Mucosa of gallbladder (tissue), 1 donor: ENCODE measurements around the gene GALC. TPM values are rescaled to one million over a fixed set of nuclear protein-coding genes. Genes with fewer than 3 reads are reported as not detected.

Source experiments
- DNase-seq: peaks from one replicate; pipeline ENCODE4 v3.0.0-alpha.2; 2020; ENCODE audit warnings: low spot score
- total RNA-seq: library from RNA; stranded (reverse); gene quantifications from one replicate; pipeline ENCODE4 v1.2.1, GENCODE V29; 2021
- donor health status: DM: no; HTN: no; CAD: no.

Gene GALC
- total RNA-seq, 1 donor from 2014 or later = 31.3 TPM

DNA sequence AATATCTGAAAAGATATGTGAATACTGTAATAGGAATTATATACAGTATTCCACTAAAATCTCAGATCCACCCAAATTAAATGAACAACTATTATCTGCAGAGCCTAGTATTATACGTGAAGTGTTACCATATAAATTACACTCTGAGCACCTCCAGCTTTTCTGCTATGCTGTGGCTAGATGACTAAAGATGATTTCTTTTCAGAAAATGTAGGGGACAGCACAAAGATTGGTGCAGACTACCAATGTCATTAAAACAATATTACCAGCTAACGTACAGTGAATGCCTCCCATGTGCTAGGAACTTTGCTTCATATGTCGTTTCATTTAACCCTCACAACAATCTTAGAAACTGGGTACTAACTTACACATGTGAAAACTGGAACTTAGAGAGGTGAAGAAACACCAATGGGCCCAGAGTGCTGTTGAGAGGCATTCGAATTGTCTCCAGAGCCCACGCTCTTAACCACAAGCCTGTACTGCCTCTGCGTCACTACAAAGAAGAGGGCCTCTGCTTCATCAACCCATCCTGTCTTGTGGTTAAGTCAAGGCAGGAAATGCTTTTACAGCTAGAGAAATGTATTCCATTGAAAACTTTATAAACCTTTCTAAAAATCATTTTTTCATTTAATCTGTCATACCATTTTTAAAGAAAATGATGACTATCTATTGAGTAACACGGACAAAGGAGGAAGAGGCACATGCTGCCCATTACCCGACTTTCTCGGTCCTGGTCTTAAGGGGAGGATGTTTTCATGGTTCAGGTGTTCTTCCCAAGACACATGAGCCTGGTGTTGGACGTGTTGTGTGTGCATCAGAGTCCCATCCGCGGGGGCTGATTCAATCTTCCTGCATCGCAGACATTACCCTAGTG is 13.2 kb upstream of the GALC start:
- peak; percentile 34 for DNase-seq

DNA sequence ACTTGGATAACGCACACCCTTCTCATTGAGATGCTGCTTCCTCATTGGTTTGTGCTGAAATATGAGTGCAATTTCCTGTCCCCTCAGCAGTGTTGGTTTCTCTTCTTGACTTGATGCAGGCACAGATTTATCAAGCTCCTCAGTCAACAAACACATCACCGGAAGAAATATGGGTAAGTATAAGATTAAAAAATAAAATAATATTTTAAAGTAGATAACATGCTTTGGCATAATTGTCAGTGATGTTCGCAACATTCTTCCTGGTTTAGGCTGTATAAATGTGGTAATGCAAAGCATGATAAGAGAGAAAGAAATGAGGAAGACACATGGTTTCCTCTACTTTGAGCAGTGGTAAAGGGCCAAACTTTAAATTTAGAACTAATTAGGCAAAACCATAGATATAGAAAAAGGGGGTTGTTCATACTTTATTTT is 12.1 kb upstream of the GALC start, which contains the start of gene GPR65:
Gene GPR65 (plus strand): TSS at position 86 of the 432 bp plus-strand sequence. CDS start 5,713 bp downstream, outside the sequence.
- no peak for DNase-seq

DNA sequence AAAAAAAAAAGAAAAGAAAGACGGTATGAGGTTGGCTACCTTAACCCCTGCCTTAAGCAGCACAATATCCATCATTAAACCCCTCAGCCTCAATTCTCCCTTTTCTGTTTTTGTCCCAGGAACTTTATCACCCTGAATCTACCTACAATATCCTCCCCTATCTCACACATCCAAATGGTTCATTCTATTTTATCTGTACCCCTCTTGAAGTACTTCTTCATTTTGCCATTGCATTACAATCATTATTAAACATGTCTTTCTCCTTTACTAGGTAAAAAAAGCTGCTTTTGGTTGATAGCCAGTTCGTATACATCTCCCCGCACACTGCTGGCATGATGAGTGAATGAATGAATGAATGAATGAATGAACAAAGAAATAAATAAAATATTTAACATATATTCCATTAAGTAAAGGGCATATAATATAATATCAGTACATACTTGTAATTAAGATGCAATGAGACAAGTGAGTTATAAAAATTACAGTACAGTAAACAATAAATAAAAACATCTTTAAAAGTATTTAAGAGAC is 11.6 kb upstream of the GALC start:
- DNase-seq = no peak

DNA sequence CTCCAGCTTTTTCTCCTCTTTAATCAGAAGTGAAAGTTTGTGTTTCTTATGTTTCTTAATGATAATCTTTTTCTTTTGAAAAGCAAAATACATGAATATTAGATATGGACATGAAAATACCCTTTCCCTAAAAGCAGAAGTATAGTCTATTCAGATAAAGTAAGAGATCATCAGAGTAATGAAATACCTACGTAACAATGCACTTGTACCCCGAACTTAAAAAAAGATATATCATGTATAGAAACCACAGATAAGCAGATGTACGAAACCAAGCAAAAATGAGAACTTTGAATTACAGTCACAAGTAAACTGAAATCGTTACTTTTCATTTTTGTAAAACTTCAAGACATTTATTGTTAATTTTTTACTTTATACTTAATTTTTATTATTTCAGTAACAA is 10.4 kb upstream of the GALC start:
- DNase-seq = no peak

DNA sequence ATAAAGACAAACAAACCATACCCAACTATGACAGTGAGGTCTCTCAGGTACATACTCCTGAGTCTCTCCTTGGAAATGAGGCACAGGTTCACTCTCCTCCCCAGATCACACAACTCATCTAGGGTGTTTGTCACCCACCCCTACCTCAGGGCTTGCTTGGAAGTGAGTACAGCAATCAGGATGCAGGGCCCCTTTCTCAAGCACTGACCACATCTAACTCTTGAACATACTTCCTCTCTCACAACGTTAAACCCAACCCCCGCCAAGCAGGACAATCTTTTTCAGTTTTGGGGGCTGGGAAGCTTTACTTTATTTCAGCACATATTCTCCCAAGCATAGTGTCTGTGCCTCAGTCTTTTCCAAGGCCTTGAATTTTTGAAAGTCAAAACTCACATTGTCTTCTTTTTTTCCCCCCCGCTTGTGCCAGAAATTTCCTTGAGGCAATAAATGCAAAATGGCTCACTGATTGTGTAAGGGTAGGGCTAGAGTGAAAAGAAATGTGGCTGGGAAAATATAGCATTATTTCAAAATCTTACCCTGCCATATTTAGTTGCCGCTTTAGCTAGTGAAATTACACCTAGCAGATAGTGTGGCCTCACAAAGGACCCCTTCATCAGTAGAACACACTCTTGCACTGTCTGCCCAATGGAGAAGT is 9.6 kb upstream of the GALC start:
- no peak for DNase-seq

DNA sequence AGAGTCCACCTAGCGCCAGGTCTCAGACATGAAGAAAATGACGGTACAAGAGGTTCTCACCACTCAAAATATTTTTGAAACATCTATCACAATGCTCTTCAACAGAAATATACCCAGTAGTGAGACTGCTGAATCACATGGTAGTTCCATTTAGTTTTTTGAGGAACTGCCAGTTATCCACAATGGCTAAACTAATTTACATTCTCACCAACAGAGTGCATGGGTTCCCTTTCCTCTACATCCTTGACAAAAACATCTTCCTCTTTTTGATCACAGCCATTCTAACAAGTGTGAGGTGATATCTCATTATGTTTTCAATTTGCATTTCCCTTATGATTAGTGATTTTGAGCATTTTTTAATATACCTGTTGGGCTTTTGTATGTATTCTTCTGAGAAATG is 6.3 kb upstream of the GALC start:
- DNase-seq = no peak

DNA sequence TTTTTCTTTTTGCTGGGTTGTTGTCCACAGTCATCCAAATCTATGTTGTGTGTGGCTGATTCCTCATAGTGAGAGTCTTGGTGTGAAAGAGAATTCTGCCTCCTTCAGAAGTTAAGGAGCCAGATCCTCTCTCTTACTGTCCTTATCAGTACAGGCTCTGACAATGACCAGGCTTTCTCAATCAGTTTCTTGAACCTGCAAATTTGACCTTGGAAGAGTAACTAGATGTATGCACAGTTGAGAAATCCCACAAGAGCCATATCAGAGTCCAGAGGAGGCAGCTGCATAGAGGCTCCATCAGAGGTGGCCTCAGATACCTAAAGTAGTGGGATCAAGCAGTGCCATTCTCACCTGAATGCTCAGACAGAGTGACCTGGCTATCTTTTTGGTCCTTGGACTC is 5.5 kb upstream of the GALC start:
- DNase-seq = no peak

DNA sequence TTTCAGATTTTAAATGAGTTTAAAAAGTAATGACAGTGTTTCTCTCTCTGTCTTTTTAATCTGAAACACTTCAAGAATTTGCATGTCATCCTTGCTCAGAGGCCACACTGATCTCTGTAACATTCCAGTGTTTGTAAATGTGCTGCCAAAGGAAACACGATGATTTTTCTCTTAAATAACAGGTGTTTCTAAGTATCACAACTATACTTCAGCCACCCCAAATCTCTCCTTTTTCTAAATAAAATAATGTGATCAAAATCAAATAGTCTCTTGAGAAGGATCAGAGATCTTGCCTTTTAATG is 3.3 kb upstream of the GALC start:
- DNase-seq = no peak

DNA sequence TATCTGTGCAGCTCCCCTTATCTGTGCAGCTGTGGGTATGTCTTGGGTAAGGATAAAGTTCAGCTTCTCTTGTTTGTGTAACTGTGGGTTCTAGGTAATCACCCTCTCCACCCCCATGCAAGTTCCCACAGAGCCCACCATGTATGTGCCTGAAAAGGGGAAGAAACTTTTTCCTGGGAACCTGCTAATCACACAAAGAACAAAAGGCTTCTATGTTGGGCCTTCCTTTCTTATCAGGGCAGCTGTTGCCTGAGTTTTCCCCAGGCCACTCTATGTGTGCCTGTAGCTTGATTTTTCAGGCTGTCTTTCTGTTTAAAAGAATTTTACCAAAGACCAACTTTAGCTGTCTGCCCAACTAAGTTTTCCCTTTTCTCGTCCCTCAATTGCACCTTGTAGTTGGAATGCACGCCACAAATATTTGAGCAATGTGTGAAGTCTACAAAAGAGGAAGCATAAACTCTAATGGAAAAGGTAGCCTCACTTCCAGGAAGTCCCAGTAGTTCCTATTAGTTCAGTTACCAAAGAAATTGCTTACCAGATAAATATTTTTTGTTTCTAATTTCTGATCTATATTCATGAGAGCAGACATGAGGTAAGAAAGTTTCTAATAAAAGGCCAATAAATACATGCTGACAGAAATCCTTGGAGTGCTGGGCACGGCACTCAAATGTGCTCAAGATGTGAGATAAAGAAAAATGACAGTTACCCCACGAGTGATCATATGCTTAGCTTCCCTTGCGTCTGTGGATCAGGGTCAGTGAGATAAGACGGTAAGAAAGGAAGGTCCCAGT is 2.7 kb upstream of the GALC start:
- no peak for DNase-seq

DNA sequence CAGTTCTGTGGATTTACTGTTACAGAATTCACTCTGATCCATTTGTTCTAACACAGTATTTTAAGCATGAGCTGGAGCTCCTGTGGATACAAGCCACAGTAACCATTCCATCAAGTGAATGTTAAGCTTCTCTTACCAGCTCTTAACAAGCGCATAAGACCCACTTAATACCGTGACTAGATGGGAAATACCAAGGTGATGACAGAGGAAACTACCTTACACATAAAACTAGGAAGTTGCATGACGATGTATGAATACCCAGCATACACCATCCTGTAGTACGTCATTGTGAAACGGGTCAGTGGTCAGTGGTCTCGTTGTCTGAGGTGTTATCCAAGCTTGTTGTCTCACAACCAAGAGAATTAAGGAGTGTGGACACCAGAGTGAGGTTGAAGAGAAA is 2.0 kb upstream of the GALC start:
- no peak for DNase-seq

DNA sequence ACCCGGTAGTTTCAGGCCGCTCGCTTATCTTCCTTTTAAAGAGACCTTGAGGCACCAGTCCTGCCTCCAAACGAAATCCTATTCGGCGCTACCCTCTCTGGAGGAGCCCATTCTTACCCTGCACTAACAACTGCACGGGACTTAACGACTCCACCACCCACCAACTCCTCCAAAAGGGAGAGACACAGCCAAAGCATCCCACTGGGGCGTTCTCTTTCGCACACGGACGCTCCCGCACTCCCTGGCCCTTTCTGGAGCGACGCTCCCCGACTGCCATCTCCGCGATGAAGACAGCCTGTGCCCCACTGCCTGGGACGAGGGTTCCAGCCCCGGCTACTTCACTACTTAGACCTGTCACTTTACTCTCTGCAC is 650 bp downstream of the GALC start:
- no peak for DNase-seq

DNA sequence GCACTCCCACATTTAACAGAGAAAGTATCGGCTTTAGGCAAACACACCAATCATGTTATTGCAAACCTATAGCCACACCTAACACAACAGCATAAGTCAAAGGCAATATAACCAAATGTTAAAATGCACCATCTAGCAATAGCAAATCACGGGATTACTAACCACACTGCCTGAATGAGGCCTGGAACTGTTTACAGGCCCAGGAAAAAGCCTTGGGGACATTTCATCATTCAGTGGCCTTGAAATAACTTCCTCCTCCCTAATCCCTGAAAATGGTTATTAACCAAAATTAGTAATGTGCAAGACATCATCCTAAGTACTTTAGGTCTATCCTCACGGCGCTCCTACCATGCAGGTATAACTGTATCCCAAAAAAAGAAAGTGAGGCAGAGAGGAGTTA is 2.3 kb downstream of the GALC start:
- no peak for DNase-seq

DNA sequence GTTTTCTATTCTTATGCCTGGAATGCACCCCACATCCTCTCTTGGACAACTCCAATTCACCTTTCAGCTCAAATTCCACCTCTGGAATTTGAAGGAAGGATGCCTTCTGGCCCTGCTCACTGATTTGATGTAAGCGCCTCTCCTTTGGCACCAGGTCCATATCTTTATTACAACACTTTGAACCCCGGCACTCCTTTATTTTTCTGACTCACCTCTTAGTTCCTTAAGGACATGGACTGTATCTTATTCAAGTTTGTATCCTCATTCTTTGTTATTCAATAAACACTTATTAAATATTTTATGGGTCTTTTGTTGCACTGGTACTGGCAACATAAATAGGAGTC is 3.1 kb downstream of the GALC start:
- DNase-seq = no peak

DNA sequence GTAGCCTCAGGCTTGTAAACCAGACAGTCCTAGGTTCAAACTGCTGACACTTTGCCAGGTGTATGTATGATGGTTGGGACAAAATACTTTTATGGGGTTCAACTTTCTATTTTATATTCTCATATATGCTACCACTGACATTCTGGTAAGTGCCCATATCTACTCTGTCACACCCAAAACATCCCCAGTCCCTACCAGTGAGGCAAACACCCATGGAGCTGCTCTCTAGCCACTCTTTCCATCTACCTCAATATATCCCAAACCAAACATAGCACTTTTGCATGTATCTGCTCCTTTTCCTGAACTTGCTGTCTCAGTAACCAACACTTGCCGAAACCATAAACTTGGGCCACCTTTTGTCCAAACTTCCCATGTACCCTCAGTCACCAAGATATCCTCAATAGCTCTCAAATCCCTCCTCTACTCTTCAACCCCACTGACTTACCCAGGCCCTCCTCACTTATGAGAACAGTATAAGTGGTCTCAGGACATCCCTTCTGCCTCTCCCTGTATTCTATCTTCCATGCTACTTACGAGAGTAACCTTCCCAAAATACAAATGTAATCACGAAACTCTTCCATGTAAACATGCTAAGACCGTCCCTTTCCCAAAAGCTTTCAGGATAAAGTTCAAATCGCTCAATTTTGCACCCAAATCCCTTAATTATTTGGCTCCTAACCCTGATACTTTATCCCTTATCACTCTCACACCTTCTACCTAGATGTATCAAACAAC is 3.6 kb downstream of the GALC start:
- DNase-seq = no peak

DNA sequence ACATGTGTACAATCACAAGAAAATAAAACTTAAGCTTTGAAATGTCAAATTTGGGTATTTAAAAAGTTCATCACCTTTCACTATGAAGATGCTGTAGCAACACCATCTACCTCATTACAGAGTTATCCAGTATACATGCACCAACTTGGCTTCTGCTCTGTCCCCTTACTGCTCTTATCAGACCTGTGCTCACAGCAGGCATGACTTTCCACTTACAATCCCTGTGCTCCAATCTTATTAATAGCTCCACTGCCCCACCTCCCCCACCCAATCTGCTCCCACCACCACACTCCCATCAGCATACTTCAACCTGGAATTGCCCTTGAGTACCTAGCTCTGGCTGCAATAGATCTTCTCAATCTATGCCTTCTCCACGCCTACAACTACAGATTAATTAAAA is 13.3 kb downstream of the GALC start:
- DNase-seq = no peak

DNA sequence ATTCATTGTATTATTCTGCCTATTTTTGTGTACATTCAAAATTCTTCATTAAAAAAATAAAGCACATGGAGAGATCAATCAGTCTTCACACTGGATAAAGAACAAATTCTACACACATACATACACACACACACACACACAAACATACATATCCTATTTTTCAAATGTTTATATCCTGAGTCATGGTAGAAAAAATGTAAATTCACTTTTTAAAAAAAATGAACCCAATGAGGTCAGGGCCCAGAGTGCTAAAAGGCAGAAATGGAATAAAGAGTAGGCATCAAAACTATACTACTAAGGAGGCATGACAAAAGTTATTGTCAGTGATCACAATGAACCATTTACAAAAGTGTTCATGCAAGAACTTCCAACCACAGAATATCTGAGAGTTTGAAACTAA is 17.3 kb downstream of the GALC start:
- no peak for DNase-seq

DNA sequence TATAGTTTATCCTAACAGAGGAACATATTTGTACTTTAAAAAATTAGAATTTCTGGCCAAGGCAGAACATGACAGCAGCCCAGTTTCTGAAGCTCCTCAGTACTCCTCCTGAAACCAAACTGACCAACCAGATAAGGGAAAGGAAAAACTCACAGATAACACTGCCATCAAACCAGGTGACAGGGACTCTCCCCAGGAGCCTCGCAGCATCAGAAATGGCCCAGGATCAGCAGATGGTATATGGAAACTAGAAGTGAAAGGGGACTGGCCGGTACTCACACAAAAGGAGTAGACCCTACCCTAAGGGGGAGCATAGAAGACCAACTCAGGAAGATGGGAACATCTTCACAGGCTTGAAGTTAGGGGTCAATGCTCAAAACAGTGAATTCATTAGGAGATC is 22.0 kb downstream of the GALC start:
- no peak for DNase-seq

DNA sequence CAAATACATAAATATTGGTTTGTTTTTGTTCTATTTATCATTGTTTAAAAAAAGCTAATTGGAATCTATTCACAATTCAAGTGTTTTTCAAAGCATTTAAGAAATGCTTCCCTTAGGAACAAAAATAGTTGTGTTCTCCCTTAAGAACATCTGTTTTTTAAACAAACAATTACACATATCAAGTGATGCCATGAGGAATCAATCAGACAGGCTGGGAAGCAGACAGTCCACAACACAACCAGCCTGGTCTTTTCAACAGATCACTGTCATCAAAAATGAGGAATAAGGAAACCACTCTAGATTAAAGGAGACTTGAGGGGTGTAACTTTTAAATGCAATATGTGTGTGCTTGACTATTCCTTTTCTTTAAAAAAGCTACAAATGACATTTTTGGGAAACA is 25.5 kb downstream of the GALC start:
- DNase-seq = no peak

DNA sequence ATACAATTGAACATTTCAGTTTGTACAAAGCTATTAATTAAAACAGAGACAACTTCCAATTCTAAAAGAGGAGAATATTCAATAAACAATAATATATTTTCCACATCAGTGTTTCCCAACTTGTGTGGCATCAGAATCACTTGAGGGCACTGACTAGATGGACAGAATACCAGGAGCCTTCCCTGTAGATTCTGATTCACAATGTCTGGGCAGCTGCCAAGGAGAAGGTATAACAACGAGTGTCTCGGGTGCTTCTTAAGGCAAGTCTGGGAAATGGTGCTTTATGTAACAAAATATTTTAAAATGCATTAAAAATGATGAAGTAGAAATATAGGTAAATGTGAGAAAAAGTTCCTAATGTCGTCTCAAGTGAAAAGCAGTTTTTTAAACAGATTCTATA is 26.2 kb downstream of the GALC start:
- DNase-seq = no peak

DNA sequence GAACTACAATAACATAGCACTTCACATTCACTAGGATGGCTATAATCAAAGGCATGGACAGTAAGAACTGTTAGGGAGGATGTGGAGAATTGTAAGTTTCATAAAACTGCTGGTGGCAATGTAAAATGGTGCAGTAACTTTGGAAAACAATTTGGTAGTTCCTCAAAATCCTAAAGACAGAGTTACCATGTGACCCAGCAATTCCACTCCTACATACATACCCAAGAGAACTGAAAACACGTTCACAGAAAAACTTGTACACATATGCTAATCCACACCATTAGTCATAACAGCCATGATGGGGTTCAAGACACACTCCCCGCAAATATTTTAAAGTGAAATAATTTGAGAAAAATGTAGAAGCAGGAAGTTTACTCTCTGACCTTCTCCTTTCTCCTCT is 31.7 kb downstream of the GALC start:
- no peak for DNase-seq

DNA sequence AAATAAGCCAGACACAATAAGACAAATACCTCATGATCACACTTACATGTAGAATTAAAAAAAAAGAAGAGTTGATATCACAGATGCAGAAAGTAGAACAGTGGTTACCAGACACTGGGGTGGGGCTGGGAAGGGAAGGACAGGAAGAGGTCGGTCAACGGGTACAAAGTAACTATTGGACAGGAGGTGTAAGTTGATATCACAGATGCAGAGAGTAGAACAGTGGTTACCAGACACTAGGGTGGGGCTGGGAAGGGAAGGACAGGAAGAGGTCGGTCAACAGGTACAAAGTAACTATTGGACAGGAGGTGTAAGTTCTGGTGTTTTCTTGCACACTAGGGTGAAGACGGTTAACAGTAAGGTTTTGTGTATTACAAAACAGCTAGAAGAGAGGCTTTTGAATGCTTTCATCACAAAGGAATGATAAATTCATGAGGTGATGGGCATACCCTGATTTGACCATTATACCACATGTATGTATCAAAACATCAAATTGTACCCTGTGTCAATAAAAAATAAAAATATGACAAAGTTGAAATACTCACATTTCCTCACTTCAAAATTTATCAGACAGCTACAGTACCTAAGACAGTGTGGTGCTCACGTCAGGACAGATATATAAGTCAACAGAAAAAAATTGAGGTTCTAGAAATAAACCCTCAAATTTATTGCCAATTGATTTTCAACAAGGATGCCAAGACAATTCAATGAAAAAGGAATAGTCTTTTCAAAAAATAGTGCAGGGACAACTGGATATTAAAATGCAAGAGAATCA is 32.8 kb downstream of the GALC start:
- DNase-seq = no peak
